Activated T-helper 17 cell treated with anti-CD3 and anti-CD28 coated beads, Interleukin-2, amount 50 U/mL, for 72 hours (primary cell): ENCODE results near the gene CCDC47. TPM values are rescaled to one million over a fixed set of nuclear protein-coding genes. Genes with fewer than 3 reads are reported as not detected.
A peak's percentile ranks its signal among the peaks of the same experiment; 100 is the strongest.

ENCODE experiments used
- ATAC-seq: fragments of 150-1000 bp; cut with Tn5 transposase; replicated peaks from 2 replicates; pipeline ENCODE4 v1.10.0; 2021; ENCODE audit warnings: mild to moderate bottlenecking, moderate library complexity
- H3K27ac Mint-ChIP-seq: one replicate; pipeline ENCODE4 v1.8.0; 2022; ENCODE audit warnings: mixed read lengths
- H3K27me3 Mint-ChIP-seq: one replicate; pipeline ENCODE4 v1.8.0; 2022; ENCODE audit warnings: mixed read lengths
- H3K36me3 Mint-ChIP-seq: one replicate; pipeline ENCODE4 v1.8.0; 2022; ENCODE audit warnings: low read depth, mild to moderate bottlenecking, mixed read lengths
- H3K4me1 Mint-ChIP-seq: one replicate; pipeline ENCODE4 v1.8.0; 2022; ENCODE audit warnings: mixed read lengths
- H3K4me3 Mint-ChIP-seq: one replicate; pipeline ENCODE4 v1.8.0; 2022; ENCODE audit warnings: mild to moderate bottlenecking, mixed read lengths
- H3K9me3 Mint-ChIP-seq: one replicate; pipeline ENCODE4 v1.8.0; 2022; ENCODE audit warnings: mixed read lengths
- total RNA-seq, 2 donors: library from RNA; stranded (reverse); gene quantifications; one replicate each; pipeline ENCODE4 v1.2.3, GENCODE V29; 2022

Gene CCDC47
- total RNA-seq, 2 donors from 2014 or later: 75.5 to 99.9 TPM

DNA sequence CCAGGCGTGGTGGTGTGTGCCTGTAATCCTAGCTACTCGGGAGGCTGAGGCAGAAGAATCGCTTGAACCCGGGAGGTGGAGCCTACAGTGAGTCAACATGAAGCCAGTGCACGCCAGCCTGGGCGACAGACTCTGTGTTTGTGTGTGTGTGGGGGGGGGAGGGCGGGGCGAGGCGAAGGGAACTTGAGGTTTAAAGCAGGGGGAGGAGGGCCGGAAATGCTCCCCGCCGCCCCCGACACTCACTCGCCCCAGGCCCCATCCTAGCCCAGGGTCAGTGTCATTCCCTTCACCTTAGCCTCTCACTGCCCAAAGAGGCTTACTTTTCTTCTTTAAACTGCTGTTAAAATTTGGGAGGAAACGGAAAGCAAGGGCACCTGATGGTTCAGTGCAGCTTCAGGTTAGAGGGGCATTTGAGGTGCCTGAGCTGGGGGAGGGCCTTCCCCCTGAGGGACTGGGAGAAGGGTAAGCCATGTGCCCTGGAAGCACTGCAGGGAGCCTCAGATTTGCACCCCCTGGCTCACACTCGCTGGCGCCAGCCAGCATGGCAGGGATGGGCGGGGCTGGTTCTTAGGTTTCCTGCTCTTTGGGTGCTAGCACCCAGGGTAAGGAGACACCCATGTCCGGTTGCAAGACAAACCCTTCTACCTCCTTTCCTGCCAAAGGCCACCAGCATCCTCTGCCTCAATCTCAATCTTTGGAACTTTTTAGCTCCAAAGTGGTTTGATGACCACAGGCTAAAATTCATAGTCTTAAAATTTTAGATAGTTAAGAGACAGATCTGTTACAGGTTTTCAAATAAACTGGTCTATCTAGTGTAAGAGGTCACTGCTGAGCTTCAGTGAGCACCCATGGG, 71.3 kb downstream of the CCDC47 start:
- Mint-ChIP-seq H3K27me3 (no peaks in the 10 kb centered on the region), H3K9me3 (no peaks in the 10 kb centered on the region), H3K4me1 (peaks cover 37% of the 10 kb centered on the region), H3K4me3 (peak overlapping the region; percentile 95), H3K27ac (peak overlapping the region; percentile 94), H3K36me3 (peaks cover 51% of the 10 kb centered on the region)
- ATAC-seq: peak; percentile 61

DNA sequence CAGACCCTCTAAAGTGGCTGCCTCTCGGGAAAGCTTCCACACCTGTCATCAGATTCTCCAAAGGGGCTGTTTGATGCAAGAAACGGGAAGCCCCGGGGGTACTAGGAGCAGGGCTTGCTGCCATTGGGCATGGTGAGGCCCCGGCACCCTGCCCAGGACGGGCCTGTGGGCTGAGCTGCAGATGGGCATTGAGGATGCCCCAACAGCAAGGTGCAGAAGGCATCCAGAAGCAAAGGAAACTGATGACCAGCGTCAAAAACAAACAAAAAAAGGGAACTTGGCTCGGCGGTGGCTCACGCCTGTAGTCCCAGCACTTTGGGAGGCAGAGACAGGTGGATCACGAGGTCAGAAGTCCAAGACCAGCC, 72.0 kb downstream of the CCDC47 start:
- Mint-ChIP-seq H3K4me3 (peak overlapping the region; percentile 95), H3K9me3 (no peaks in the 10 kb centered on the region), H3K36me3 (peaks cover 58% of the 10 kb centered on the region), H3K4me1 (peaks cover 42% of the 10 kb centered on the region), H3K27me3 (no peaks in the 10 kb centered on the region), H3K27ac (peak overlapping the region; percentile 94)
- no peak for ATAC-seq

DNA sequence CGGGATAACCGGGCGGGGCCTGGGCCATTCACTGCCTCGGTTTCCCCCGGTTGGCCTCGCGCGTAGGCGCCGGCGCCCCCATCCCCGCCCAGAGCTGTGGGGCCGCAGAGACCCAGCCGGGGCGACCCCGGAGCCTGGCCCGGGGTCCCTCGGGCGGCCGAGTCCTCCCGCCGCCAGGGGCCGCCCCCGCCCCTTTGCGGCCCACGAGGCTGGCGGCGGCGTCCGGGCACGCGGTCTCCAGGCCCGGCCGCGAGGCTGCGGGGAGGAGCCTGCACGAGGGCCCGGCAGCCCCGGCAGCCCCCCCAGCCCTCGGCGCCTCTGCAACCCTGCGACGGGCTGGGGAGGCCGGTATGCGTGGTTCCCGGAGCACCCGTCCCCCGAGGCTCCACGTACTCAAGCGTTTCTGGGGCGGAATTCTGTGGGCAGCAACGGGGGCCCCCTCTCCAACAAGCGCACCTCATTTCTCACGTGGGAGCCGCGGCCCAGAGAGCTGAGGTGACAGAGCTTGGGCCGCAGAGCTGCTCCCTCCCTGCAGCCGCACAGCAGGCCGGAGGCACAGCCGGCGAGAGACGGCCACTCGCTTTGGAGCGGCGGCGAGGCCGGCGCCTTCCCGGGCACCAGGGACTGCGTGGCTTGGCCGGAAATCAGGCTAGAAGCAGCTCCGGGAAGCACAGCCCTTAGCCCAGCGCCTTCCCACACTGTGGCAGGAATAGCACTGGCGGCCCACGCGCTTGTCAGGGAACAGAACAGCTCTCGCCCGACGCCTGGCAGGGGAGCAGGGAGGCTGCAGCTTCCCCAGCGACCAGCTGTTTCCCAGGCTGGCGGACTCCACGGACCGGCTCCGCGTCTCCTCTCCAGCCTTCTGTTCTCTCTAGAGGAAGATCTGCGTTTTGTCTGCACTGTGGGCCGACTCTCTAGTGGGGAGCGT, 72.6 kb downstream of the CCDC47 start:
- ATAC-seq: peak; percentile 6
- Mint-ChIP-seq H3K4me1 (peaks cover 44% of the 10 kb centered on the region), H3K27ac (peak overlapping the region; percentile 94), H3K27me3 (no peaks in the 10 kb centered on the region), H3K4me3 (peak overlapping the region; percentile 95), H3K9me3 (no peaks in the 10 kb centered on the region), H3K36me3 (peaks cover 64% of the 10 kb centered on the region)

DNA sequence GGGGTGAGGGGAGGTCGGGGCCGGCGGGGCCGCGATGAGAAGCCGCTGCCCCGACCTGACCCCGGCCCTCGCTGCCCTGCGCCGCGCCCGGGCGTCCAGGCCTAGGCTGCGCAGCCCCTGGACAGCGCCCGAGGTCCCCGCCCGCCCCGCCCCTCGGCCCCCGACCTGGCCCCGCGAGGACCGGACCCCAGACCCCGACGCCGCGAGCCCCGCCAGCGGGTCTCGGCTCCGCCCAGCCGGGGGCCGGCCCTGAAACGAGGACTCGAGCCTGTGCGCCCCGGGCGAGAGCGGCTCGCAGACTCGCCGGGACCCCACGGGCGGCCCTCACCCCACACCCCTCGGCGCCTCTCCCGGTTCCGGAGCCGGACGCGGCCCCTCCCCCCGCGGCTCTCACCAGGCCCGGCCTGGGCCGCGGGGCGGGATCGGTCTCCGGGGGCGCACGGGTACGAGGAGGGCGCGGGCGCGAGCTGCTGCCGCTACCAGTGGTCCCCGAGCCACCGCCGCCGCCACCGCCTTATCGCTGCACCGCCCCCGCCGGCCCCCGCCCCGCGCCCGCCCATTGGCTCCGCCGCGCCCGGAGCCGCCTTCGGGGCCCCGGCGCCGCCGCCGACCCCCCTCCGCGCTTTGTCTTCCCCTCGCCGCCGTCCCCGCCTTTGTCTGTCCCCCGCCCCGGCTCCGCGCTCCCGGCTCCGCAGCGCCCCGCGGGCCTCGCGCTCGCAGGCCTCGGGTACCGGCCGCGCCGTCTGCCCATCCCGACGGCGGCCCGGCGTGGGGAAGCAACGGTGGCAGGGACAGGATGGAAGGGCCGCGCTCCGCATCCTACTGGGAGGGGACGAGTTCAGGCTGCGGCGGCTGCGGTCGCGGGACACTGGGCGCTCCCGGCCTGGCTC, 73.5 kb downstream of the CCDC47 start, which contains the start of gene LIMD2:
TSS of gene LIMD2 (minus strand) at position 488 of the 890 bp plus-strand sequence. CDS start 827 bp downstream, outside the sequence.
- peak within 1 kb of the TSS; percentile 94 for H3K27ac Mint-ChIP-seq
- H3K27me3 Mint-ChIP-seq: no peaks in the 10 kb centered on the region
- H3K4me1 Mint-ChIP-seq: peaks cover 41% of the 10 kb centered on the region
- peak; percentile 8 for ATAC-seq
- peaks cover 72% of the 10 kb centered on the region for H3K36me3 Mint-ChIP-seq
- no peaks in the 10 kb centered on the region for H3K9me3 Mint-ChIP-seq
- H3K4me3 Mint-ChIP-seq: peak within 1 kb of the TSS; percentile 95

DNA sequence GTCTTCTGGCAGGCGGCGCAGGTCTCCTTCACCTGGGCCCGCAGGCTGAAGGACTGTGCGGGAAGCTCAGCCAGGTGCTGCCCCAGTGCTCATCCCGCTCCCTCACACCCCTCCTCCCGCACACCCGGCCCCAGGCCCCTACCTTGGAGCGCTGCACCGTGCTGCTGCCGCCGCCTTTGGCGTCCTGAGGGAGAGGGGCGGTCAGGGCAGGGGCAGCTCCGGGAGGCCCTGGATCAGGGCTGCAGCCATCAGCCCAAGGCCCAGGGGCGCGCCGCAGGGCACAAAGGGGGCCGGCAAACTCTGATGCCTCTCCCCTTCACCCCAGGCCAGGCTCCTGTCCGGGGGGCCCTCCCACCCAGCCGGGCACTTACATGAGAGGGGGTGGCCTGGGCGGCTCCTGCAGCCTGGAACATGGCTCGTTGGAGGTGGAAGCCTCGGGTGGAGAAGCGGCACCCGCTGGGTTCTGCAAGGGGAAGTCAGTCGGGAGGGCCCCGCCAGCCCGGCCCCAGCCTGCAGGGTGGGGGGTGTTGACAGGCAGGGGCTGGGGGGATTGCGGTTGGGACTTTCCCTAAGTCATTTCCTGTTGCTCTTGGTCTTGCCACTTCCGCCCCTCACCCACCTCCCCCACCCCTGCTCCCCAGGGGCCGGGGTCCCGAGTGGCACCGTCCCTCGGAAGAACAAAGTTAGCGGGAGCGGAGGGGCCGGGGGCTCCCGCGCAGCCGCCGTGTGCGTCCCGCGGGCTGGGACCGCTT, 74.3 kb downstream of the CCDC47 start:
- Mint-ChIP-seq H3K9me3 (no peaks in the 10 kb centered on the region), H3K4me3 (peak overlapping the region; percentile 87), H3K4me1 (peaks cover 41% of the 10 kb centered on the region), H3K27me3 (no peaks in the 10 kb centered on the region), H3K27ac (peak overlapping the region; percentile 91), H3K36me3 (peaks cover 73% of the 10 kb centered on the region)
- ATAC-seq: peak; percentile 4

DNA sequence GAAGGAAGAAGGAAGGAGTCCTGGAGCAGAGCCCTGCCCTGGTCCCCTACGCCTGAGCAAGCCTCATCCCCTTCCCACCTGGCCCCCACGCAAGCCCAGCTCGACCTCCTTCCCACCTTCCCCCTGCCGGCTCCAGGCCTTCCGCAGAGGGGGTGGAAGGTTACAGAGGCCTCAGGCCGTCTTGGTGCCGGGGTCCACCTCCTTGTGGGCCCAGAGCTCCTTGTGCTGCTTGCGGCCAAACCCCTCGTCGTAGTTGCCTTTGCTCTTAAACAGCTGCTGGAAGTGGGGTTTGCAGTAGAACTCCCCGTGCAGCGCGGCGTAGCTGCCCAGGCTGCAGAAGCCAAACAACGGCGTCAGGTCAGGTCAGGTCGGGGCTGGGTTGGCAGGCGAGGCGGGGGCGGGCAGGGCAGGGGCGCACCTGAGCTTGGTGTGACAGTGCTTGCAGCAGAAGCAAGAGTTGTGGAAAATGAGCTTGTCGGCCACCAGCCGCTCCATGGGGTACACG, 75.0 kb downstream of the CCDC47 start:
- Mint-ChIP-seq H3K9me3 (no peaks in the 10 kb centered on the region), H3K36me3 (peaks cover 67% of the 10 kb centered on the region), H3K27ac (peak overlapping the region; percentile 91), H3K4me1 (peaks cover 35% of the 10 kb centered on the region), H3K4me3 (peak overlapping the region; percentile 87), H3K27me3 (no peaks in the 10 kb centered on the region)
- no peak for ATAC-seq

GRCh38 chr17:63697341-63698286, 75.8 kb downstream of the CCDC47 start:
- Mint-ChIP-seq H3K27ac (peak overlapping the region; percentile 91), H3K27me3 (no peaks in the 10 kb centered on the region), H3K4me1 (peaks cover 30% of the 10 kb centered on the region), H3K4me3 (peak overlapping the region; percentile 87), H3K36me3 (peaks cover 59% of the 10 kb centered on the region), H3K9me3 (no peaks in the 10 kb centered on the region)
- peak; percentile 41 for ATAC-seq

GRCh38 chr17:63696381-63696961, 76.9 kb downstream of the CCDC47 start:
- Mint-ChIP-seq H3K4me3 (peak overlapping the region; percentile 87), H3K27ac (peak overlapping the region; percentile 91), H3K27me3 (no peaks in the 10 kb centered on the region), H3K9me3 (no peaks in the 10 kb centered on the region), H3K36me3 (peaks cover 52% of the 10 kb centered on the region), H3K4me1 (peaks cover 28% of the 10 kb centered on the region)
- no peak for ATAC-seq

DNA sequence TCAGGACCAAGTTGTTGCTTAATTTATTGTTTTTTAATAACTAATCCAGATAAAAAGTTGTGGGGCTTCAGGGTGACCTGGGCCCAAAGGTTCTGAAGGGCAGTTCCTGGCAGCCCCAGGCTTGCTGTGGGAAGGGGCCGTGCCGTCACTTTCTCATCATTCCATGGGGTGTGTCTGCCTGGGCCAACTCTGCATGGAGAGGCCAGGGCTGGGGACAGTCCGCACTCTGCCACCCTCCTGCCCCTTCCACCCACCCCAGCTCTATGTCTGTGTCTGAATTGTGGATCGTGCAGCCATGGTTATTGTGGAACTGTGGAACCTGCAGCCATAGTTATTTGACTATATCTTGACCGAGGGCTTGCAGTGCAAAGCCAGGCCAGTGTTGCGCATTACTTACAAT, 77.5 kb downstream of the CCDC47 start:
- Mint-ChIP-seq H3K9me3 (no peaks in the 10 kb centered on the region), H3K27me3 (no peaks in the 10 kb centered on the region), H3K4me1 (peaks cover 28% of the 10 kb centered on the region), H3K4me3 (peak overlapping the region; percentile 87), H3K36me3 (peaks cover 51% of the 10 kb centered on the region), H3K27ac (peak overlapping the region; percentile 91)
- ATAC-seq: no peak
